ENCODE measurements around the gene HSFX1. TPM values are rescaled to one million over a fixed set of nuclear protein-coding genes. Genes with fewer than 3 reads are reported as not detected.

Gene HSFX1
- total and polyA plus RNA-seq, 4 experiments from 2014 or later: 2.6 to 2.8 TPM; not detected in 2

DNA sequence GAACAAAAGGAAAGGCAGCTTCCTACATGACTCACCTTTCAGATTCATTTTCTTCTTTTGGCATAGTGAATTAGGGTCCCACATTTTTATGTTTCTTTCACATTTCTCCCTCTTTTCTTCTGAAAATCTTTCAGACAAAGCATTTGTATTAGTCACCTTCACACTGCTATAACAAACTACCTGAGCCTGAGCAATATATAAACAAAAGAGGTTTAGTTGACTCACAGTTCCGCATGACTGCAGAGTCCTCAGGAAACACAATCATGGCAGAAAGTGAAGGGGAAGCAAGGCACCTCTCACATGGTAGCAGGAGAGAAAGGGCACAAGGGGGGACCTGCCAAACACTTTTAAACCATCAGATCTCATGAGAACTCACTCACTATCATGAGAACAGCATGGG is 44.8 kb downstream of the HSFX1 start:
- ChIA-PET CTCF (ENCODE audit: partially characterized antibody) (interaction anchor here (1.0 kb wide), 1 partner anchor 21 kb away, joined by 3 read pairs; no protein-coding TSS in a partner anchor), POLR2A (ENCODE audit: partially characterized antibody) (no interaction called here)
- Histone ChIP-seq H3K27ac (ENCODE audit: low read depth, low read length) (no peak overlapping the region), H3K27me3 (ENCODE audit: insufficient read depth, low read length) (no peaks in the 10 kb centered on the region), H3K36me3 (ENCODE audit: insufficient read depth, low read length) (no peaks in the 10 kb centered on the region), H3K4me1 (ENCODE audit: insufficient read depth, low read length) (no peaks in the 10 kb centered on the region), H3K9me3 (ENCODE audit: control insufficient read depth in 1 of 2, low read length in 2 of 2) (no peaks in the 10 kb centered on the region), H3K4me3 (ENCODE audit: low read length in 2 of 2) (no peak overlapping the region)
- H3K36me3 Mint-ChIP-seq: no peaks in the 10 kb centered on the region
- no peak overlapping the region for H3K4me3 Mint-ChIP-seq
- intact Hi-C loops (cut with micrococcal nuclease): no loop called here
- peaks cover 2 to 8% of the 10 kb centered on the region in 2 donors for H3K27me3 Mint-ChIP-seq
- H3K4me1 Mint-ChIP-seq: no peaks in the 10 kb centered on the region
- H3K27ac Mint-ChIP-seq: no peak overlapping the region
- DNase-seq: no peak
- H3K9me3 Mint-ChIP-seq: peaks cover 0 to 1% (median 0%) of the 10 kb centered on the region in 8 donors

- Mint-ChIP-seq H3K27me3 (peaks cover 2 to 8% of the 10 kb centered on the region in 2 donors), H3K36me3 (no peaks in the 10 kb centered on the region), H3K27ac (no peak overlapping the region), H3K4me3 (no peak overlapping the region), H3K9me3 (peaks cover 0 to 1% (median 0%) of the 10 kb centered on the region in 8 donors), H3K4me1 (no peaks in the 10 kb centered on the region)
- POLR2A ChIA-PET (ENCODE audit: partially characterized antibody): no interaction called here
- no peaks in the 10 kb centered on the region for H3K36me3 ChIP-seq (ENCODE audit: insufficient read depth, low read length)
- CTCF ChIA-PET (ENCODE audit: partially characterized antibody): no interaction called here
- H3K4me3 ChIP-seq (ENCODE audit: low read length in 2 of 2): no peak overlapping the region
- intact Hi-C loops (cut with micrococcal nuclease): no loop called here
- H3K9me3 ChIP-seq (ENCODE audit: control insufficient read depth in 1 of 2, low read length in 2 of 2): no peaks in the 10 kb centered on the region
- H3K27ac ChIP-seq (ENCODE audit: low read depth, low read length): no peak overlapping the region
- DNase-seq: no peak
- no peaks in the 10 kb centered on the region for H3K27me3 ChIP-seq (ENCODE audit: insufficient read depth, low read length)
- H3K4me1 ChIP-seq (ENCODE audit: insufficient read depth, low read length): no peaks in the 10 kb centered on the region
These were observed 45.5 kb downstream of the HSFX1 start for GRCh38 chrX:149819371-149819770.

DNA sequence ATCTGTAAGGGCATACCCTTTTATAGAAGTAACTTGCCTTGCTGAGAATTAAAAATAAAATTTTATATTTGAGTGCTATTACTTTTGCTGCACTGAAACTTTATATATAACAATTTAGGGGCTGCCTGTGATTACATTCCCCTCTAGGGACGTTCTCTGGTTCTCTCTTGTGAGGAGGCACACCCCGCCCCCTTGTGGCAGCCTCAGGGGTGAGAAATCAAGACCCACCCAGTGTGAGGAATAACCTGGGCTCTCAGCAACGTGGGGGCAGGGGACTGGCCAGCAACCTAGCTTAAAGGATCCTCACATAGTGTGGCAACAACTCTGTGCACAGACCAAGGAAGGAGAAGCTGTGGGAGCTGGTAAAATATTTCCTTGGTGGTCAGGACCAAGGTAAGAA is 51.6 kb downstream of the HSFX1 start:
- peaks cover 15 to 36% (median 22%) of the 10 kb centered on the region in 4 donors for H3K4me1 Mint-ChIP-seq
- no peak overlapping the region for H3K4me3 Mint-ChIP-seq
- Histone ChIP-seq H3K9me3 (ENCODE audit: control insufficient read depth in 1 of 2, low read length in 2 of 2) (no peaks in the 10 kb centered on the region), H3K27ac (ENCODE audit: low read depth, low read length) (no peak overlapping the region), H3K27me3 (ENCODE audit: insufficient read depth, low read length) (no peaks in the 10 kb centered on the region), H3K4me1 (ENCODE audit: insufficient read depth, low read length) (peaks cover 13% of the 10 kb centered on the region), H3K36me3 (ENCODE audit: insufficient read depth, low read length) (no peaks in the 10 kb centered on the region), H3K4me3 (ENCODE audit: low read length in 2 of 2) (no peak overlapping the region)
- H3K27ac Mint-ChIP-seq: peak overlapping the region in 1 of 7 donors; percentile 12
- intact Hi-C loops (cut with micrococcal nuclease): loop anchor here (5.0 kb wide), 1 partner anchor 318 kb away; the partner anchor contains the start of gene IDS
- peak in 3 of 5 donors; percentile 12 to 29 (median 21) for DNase-seq
- H3K36me3 Mint-ChIP-seq: peaks cover 0 to 2% of the 10 kb centered on the region in 2 donors
- ChIA-PET CTCF (ENCODE audit: partially characterized antibody) (no interaction called here), POLR2A (ENCODE audit: partially characterized antibody) (no interaction called here)
- H3K27me3 Mint-ChIP-seq: peaks cover 0 to 6% of the 10 kb centered on the region in 2 donors
- H3K9me3 Mint-ChIP-seq: peaks cover 0 to 1% (median 0%) of the 10 kb centered on the region in 8 donors

Other genes with a start within 250 kb of the HSFX1 start
- gene EOLA1, start 233.1 kb upstream of the HSFX1 start, total RNA-seq: 10 to 100 TPM; 24.6 to 25.2 TPM
- 10 to 100 TPM; 25.7 to 26.2 TPM for gene EOLA1, start 233.1 kb upstream of the HSFX1 start, polyA plus RNA-seq
- gene HSFX3, start 224.1 kb upstream of the HSFX1 start, total RNA-seq: not detected
- not detected for gene HSFX3, start 224.1 kb upstream of the HSFX1 start, polyA plus RNA-seq
- gene MAGEA9B, start 186.6 kb upstream of the HSFX1 start, total RNA-seq: not detected
- not detected for gene MAGEA9B, start 186.6 kb upstream of the HSFX1 start, polyA plus RNA-seq
- gene HSFX2, start 178.8 kb upstream of the HSFX1 start, total RNA-seq: under 1 TPM in 1 of 2 experiments, not detected in 1; 0.64 TPM
- under 1 TPM in 1 of 2 donors, not detected in 1; 0.31 TPM for gene HSFX2, start 178.8 kb upstream of the HSFX1 start, polyA plus RNA-seq
- gene TMEM185A, start 142.3 kb upstream of the HSFX1 start, total RNA-seq: 10 to 100 TPM; 25.6 to 27.6 TPM
- 10 to 100 TPM; 13.9 to 17.9 TPM for gene TMEM185A, start 142.3 kb upstream of the HSFX1 start, polyA plus RNA-seq
- not detected for gene MAGEA11, start 62.0 kb upstream of the HSFX1 start, total RNA-seq
- not detected for gene MAGEA11, start 62.0 kb upstream of the HSFX1 start, polyA plus RNA-seq
- not detected for gene MAGEA9, start 7.9 kb downstream of the HSFX1 start, total RNA-seq
- gene MAGEA9, start 7.9 kb downstream of the HSFX1 start, polyA plus RNA-seq: not detected
- not detected for gene MAGEA8, start 107.1 kb downstream of the HSFX1 start, total RNA-seq
- not detected for gene MAGEA8, start 107.1 kb downstream of the HSFX1 start, polyA plus RNA-seq
- not detected for gene HSFX4, start 155.5 kb downstream of the HSFX1 start, total RNA-seq
- not detected for gene HSFX4, start 155.5 kb downstream of the HSFX1 start, polyA plus RNA-seq
- 10 to 100 TPM; 38.1 to 41.1 TPM for gene EOLA2, start 164.4 kb downstream of the HSFX1 start, total RNA-seq
- gene EOLA2, start 164.4 kb downstream of the HSFX1 start, polyA plus RNA-seq: 10 to 100 TPM; 22.3 to 38.8 TPM

All from CD4-positive, alpha-beta memory T cell (primary cell).